GM19238 (cell line): ENCODE measurements around the gene HSPG2.
"Not testable (repeated sequence)": the region's sequence is repeated elsewhere in the genome, so short reads cannot be mapped to it uniquely, and the experiment has no call there.

ENCODE experiments used
- DNase-seq: peaks from one replicate; pipeline ENCODE4 v3.0.0; 2011; ENCODE audit warnings: low spot score; ENCODE audit not compliant: insufficient read length

HSPG2 gene

GRCh38 chr1:21914450-21914849 is 22.7 kb downstream of the HSPG2 start:
- DNase-seq = no peak

DNA sequence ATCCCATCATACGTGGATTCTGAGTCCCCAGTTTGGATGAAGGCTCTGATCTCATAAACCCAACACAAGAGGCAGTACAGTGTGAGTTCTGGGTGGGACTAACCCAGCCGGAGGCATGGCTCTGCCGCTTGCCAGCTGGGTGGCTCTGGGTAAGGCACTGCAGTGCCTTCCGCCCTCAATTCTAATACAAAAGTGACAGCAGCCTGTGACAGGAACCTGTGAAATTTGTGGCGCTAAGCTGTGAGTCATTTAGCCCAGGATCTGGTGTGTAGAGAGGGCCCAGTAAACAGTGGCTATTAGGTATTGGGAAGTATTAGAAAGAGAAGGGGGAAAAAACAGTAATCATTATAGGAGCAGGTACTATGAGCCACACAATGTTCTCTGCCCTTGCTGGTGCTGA is 23.3 kb downstream of the HSPG2 start:
- DNase-seq = no peak

DNA sequence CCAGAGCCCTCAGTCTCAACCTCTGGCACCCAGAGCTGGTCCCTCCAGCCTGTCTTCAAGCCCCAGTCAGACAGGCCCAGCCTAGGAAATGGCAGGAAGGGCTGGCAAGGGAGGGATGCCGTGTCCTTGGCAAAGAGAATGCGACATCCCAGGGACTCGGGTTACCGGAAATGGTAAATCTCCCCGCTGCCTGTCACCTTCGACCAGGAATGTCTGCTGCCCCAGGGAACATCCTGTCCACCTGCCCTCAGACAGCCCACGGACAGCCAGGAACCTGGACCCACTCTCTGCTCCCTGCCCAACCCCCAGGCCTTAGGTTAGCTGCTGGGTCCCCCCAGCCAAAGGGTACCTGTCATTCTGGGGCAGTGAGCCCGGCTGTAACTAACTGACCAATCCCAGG is 23.9 kb downstream of the HSPG2 start:
- DNase-seq = no peak

GRCh38 chr1:21912038-21912758 is 24.9 kb downstream of the HSPG2 start:
- DNase-seq = no peak

GRCh38 chr1:21911205-21912001 is 25.7 kb downstream of the HSPG2 start:
- no peak for DNase-seq

DNA sequence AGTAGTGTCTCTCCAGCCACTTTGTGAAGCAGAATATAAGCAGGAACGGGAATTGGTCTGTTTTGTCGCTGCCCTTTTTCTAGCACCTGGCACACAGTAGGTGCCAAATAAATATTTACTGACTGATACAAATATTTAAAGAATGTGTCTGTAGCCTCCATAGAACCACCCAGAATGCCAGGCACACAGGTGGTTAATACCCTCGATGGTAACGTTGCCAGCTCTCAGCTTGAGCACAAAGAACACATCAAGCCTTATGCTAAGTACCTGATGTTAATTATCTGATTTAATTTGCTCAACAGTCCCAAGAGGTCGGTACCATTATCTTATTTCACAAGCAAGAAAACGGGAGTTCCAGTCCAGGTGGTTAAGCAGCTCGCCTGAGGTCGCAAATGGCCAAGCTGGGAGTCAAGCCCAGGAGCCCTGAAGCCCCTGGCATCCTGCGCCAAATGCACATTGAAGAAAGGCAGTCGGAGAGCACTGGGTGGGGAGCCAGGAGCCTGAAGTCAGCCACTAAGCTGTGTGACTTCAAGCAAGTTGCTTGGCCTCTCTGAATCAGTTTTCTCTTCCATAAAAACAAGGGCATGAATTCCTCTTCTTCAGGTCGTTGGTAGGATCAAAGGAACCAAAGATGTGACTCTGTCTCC is 26.4 kb downstream of the HSPG2 start:
- DNase-seq = no peak

DNA sequence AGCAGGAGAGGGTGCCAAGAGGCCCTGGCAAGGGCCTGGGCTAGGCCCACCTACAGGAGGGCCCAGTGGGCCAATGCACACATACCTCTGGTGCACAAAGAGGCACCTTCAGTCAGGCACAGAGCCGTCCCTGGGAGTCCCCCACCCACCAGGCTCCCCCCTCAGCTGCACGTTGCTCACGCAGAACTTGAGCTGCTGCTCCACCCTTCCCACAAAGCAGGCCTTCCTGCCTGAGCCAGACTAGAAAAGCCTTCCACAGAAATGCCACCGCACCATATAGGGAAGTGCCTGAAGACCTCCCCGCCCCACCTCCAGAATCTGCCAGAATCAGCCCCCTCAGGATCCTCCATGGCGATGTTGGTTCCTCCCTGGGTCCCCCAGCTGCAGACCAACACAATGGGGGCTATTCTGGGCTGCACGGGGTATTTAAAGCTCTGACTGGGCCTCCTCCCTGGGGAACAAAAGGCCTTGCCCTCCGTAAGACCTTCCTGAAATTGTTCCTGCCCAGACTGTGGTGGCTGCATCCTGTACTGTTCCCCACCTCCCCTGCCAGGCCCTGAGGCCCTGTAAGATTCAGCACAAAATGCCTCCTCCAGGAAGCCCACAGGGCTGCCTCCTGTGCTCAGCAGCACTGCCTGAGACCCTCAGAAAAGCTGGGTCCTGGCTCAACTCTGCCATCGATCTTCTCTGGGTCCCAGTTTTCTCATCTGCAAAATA is 27.2 kb downstream of the HSPG2 start:
- DNase-seq = peak; percentile 37

DNA sequence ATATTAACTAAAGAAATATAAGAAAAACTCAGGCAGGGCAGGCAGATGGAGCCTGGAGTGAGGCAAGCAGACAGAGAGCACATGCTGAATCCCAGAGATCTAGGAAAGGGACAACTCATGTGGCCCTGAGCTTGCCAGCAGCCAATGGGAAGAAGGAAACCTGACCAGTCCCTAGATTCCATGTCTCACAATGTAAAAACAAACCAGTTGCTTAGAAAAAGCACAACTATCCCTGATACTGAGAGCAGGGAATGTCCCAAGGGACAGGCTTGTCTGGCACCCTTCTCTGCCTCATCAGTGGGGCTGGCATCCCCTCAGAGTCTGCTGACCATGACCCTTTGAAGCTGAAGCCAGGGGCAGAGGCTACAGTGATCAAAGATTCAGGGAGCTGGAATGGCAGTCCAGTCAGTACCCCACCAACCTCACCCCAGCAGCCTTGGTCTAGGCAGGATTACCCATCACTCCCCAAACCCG is 27.8 kb downstream of the HSPG2 start:
- DNase-seq = no peak

GRCh38 chr1:21907737-21908534 is 29.2 kb downstream of the HSPG2 start:
- DNase-seq = not testable (repeated sequence)

DNA sequence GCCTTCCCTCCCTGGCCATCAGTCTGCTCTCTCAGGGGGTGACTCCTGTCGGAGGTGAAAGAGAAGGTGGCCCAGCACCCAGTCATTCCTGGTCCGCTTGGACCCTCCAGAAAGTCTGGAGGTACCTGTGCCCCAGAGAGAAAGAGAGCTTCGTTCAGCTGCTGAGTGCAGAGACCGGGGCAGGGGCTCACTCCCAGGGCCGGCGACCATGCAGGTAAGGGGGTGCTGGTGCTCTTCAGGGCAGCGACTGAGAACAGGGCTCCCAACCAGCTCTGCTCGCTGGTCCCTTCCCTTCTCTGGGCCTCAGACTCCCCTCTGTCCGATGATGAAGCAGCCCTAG is 30.1 kb downstream of the HSPG2 start:
- DNase-seq = no peak

- DNase-seq = no peak
Measured at GRCh38 chr1:21906173-21907078, 30.7 kb downstream of the HSPG2 start.

- DNase-seq = no peak
Measured at GRCh38 chr1:21904704-21905520, 32.2 kb downstream of the HSPG2 start.

- no peak for DNase-seq
Measured at GRCh38 chr1:21904454-21904703, 32.7 kb downstream of the HSPG2 start.

DNA sequence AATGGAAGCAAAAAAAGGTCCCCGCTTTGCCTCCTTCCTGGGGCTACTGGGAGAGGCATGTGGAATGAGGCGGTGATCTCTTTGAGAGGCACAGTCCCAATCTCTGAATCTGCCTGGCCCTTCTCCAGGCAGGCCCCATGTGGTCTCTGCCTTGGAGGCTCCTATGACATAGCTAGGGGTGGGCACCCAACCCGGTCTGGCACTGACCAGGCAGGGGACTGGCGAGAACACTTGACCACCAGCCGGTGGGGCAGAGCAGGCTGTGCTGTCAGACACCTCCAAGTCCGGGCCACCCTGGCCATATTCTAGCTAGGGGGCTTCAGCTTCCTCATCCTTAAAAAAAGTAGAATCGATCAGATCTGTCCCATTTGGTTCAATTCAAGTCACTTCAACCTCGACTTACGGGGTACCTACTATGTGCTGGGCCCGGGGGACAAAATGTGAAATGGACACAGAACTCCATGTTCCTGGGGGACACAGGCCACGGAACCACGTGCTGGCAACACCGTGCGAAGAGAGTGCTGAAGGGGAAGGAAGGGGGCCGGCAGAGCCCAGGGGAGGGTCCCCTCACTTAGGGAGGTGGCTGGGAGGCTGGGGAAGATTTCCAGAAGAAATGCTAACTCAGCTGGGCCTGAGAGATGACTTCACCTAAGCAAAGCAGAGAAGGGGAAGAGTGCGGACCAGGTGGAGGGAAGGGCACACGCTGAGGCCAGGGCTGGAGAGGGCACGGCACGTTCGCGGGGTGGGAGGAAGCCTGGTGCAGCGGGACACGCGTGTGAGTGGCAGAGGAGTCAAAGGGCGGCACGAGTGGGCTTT is 33.3 kb downstream of the HSPG2 start:
- no peak for DNase-seq

DNA sequence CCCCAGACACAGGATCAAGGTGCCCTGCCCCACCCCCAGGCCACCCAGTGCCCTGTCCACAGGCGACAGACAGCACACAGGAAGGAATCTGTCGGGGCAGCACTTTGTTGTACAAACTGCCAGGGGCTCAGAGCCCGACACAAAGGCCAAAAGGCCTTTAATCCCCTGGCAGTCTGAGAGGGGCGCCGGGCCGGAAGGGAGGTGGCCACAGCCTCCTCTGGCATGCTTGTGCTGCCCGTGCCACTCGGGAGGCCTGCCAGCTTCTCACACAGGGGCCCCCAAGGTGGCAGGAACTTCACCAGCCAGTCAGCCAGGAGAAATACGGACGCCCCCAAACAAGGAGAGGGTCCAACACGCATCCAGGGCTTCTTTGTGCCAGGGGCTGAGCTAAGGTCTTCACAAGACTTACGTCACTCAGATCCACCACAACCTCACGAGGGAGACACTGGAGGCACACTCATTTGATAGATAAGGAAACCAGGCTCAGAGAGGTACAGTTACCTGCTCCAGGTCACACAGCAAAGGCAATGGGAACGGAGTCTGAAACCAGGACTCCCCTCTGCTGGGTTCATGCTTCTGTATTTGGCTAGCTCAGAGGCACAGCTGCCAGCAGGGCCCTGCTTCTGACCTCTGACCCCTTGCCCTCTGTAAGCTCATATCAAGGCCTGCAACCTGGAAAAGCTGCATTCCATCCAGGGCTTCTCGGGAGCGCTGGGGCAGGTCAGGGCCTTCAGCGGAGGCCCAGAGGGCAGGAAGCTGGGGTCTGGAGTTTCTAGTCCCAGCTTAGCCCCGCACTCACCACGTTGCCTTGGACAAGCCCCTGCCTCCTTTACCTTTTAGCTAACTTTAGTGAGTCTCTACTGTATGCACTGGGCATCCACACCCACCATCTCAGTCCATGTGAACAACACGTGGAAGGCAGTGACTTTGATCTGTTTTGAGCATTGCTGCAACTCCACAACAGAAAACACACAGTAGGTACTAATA is 34.8 kb downstream of the HSPG2 start:
- DNase-seq = no peak

GRCh38 chr1:21901473-21901847 is 35.6 kb downstream of the HSPG2 start:
- DNase-seq = no peak

DNA sequence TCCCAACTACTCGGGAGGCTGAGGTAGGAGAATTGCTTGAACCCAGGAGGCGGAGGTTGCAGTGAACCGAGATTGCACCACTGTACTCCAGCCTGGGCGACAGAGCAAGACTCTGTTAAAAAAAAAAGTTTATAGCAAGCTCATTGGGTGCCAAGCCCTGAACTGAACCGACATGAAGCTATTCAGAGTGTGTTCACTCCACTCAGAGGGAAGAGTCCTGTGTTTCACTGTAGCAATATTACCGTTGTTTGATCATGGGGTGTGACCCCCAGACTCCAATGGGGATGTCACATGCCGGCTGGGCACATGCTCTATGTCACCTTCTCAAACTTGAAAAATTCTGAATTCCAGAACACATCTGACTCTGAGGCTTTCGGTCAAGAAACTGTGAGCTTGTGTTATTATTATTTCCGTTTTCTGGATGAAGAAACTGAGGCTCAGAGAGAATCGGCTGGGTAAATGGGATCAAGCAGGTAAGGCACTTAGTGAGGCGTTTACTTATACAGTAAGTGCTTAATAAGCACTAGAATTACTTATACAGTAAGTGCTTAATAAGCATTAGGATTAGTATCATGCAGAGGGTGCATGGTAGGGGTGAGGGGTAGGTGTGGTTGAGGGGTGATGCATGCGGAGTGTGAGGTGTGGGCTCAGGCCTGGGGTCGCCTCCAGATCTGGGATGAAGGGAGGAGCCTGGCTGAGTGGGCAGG is 36.2 kb downstream of the HSPG2 start:
- no peak for DNase-seq
